ENCODE results near the gene GABRG2. TPM values are rescaled to one million over a fixed set of nuclear protein-coding genes. Genes with fewer than 3 reads are reported as not detected.

Gene GABRG2
- polyA plus RNA-seq, 4 donors, result 0.06 to 0.11 (median 0.10) TPM

GRCh38 chr5:162189719-162190118 is 122.1 kb downstream of the GABRG2 start:
- DNase-seq (ENCODE audit: low read depth in 4 of 4, low spot score in 3 of 4), result no peak

GRCh38 chr5:162193012-162193411 is 125.4 kb downstream of the GABRG2 start:
- DNase-seq (ENCODE audit: low read depth in 4 of 4, low spot score in 3 of 4), result no peak

- no peak for DNase-seq (ENCODE audit: low read depth in 4 of 4, low spot score in 3 of 4)
Observed at GRCh38 chr5:162196351-162196750, 128.8 kb downstream of the GABRG2 start.

- DNase-seq (ENCODE audit: low read depth in 4 of 4, low spot score in 3 of 4), result no peak
Observed at GRCh38 chr5:162202285-162202880, 134.8 kb downstream of the GABRG2 start.

Other genes starting within 250 kb of the GABRG2 start
- under 1 TPM in 1 of 4 donors, not detected in 3; 0.11 TPM for gene GABRA1, start 219.7 kb upstream of the GABRG2 start, polyA plus RNA-seq (ENCODE audit: insufficient read length in 4 of 4)

All from left renal pelvis (tissue), 4 donors.